Measurements from ENCODE around the gene KCNT2. TPM values are rescaled to one million over a fixed set of nuclear protein-coding genes. Genes with fewer than 3 reads are reported as not detected.

KCNT2 gene
- total RNA-seq (10 to 100 TPM; 32.3 to 43.1 TPM), polyA plus RNA-seq (ENCODE audit: insufficient read length in 2 of 2) (10 to 100 TPM; 11.2 to 14.4 TPM)
- long read RNA-seq, donor 1: 0 reads
- long read RNA-seq, donor 2: 0 reads
- long read RNA-seq, donor 3: 0 reads
- long read RNA-seq, donor 4: 0 reads

- H3K4me3 ChIP-seq (ENCODE audit: low read depth, low read length): peak within 1 kb of the TSS; percentile 88
- DNase-seq (ENCODE audit: low read depth in 4 of 6, low spot score in 6 of 6): peak; percentile 63 to 96 (median 75)
- 0% methylated on average over 34 of the region's 43 CpGs for WGBS (ENCODE audit: insufficient coverage)
- H3K4me1 ChIP-seq (ENCODE audit: control insufficient read depth, insufficient read depth, low read length): peaks cover 9% of the 10 kb centered on the region
- H3K27me3 ChIP-seq (ENCODE audit: control insufficient read depth, insufficient read depth, low read length): no peaks in the 10 kb centered on the region
- H3K27ac ChIP-seq (ENCODE audit: low read depth, low read length): peak within 1 kb of the TSS; percentile 92
- H3K9me3 ChIP-seq (ENCODE audit: control insufficient read depth, insufficient read depth, low read length): no peaks in the 10 kb centered on the region
- H3K36me3 ChIP-seq (ENCODE audit: control insufficient read depth, insufficient read depth, low read length): no peaks in the 10 kb centered on the region
These were observed at the start of gene KCNT2 for GRCh38 chr1:196608390-196609369. Gene KCNT2 (minus strand): TSS chr1:196608440. CDS start chr1:196608309, 131 bp downstream.

GRCh38 chr1:196655494-196655893, 47.3 kb upstream of the KCNT2 start:
- Histone ChIP-seq H3K27me3 (ENCODE audit: control insufficient read depth, insufficient read depth, low read length) (no peaks in the 10 kb centered on the region), H3K27ac (ENCODE audit: low read depth, low read length) (no peak overlapping the region), H3K36me3 (ENCODE audit: control insufficient read depth, insufficient read depth, low read length) (no peaks in the 10 kb centered on the region), H3K9me3 (ENCODE audit: control insufficient read depth, insufficient read depth, low read length) (no peaks in the 10 kb centered on the region), H3K4me3 (ENCODE audit: low read depth, low read length) (no peak overlapping the region), H3K4me1 (ENCODE audit: control insufficient read depth, insufficient read depth, low read length) (no peaks in the 10 kb centered on the region)
- no peak for DNase-seq (ENCODE audit: low read depth in 4 of 6, low spot score in 6 of 6)
- WGBS (ENCODE audit: insufficient coverage): 78% methylated on average over 1 of the region's 3 CpGs

- H3K4me1 ChIP-seq (ENCODE audit: control insufficient read depth, insufficient read depth, low read length): no peaks in the 10 kb centered on the region
- 80% methylated on average over 1 of the region's 3 CpGs for WGBS (ENCODE audit: insufficient coverage)
- peak in 1 of 6 donors; percentile 14 for DNase-seq (ENCODE audit: low read depth in 4 of 6, low spot score in 6 of 6)
- no peak overlapping the region for H3K4me3 ChIP-seq (ENCODE audit: low read depth, low read length)
- H3K9me3 ChIP-seq (ENCODE audit: control insufficient read depth, insufficient read depth, low read length): no peaks in the 10 kb centered on the region
- no peak overlapping the region for H3K27ac ChIP-seq (ENCODE audit: low read depth, low read length)
- no peaks in the 10 kb centered on the region for H3K36me3 ChIP-seq (ENCODE audit: control insufficient read depth, insufficient read depth, low read length)
- no peaks in the 10 kb centered on the region for H3K27me3 ChIP-seq (ENCODE audit: control insufficient read depth, insufficient read depth, low read length)
These were observed 46.8 kb upstream of the KCNT2 start for GRCh38 chr1:196655071-196655470.

GRCh38 chr1:196654271-196654670, 46.0 kb upstream of the KCNT2 start:
- no peak for DNase-seq (ENCODE audit: low read depth in 4 of 6, low spot score in 6 of 6)
- no peak overlapping the region for H3K27ac ChIP-seq (ENCODE audit: low read depth, low read length)
- no peaks in the 10 kb centered on the region for H3K36me3 ChIP-seq (ENCODE audit: control insufficient read depth, insufficient read depth, low read length)
- no peaks in the 10 kb centered on the region for H3K27me3 ChIP-seq (ENCODE audit: control insufficient read depth, insufficient read depth, low read length)
- H3K4me3 ChIP-seq (ENCODE audit: low read depth, low read length): no peak overlapping the region
- no peaks in the 10 kb centered on the region for H3K9me3 ChIP-seq (ENCODE audit: control insufficient read depth, insufficient read depth, low read length)
- WGBS (ENCODE audit: insufficient coverage): no CpG with 5 or more reads among the region's 2 CpGs
- H3K4me1 ChIP-seq (ENCODE audit: control insufficient read depth, insufficient read depth, low read length): no peaks in the 10 kb centered on the region

- WGBS (ENCODE audit: insufficient coverage): no CpG with 5 or more reads among the region's 5 CpGs
- Histone ChIP-seq H3K4me1 (ENCODE audit: control insufficient read depth, insufficient read depth, low read length) (no peaks in the 10 kb centered on the region), H3K27me3 (ENCODE audit: control insufficient read depth, insufficient read depth, low read length) (no peaks in the 10 kb centered on the region), H3K36me3 (ENCODE audit: control insufficient read depth, insufficient read depth, low read length) (no peaks in the 10 kb centered on the region), H3K9me3 (ENCODE audit: control insufficient read depth, insufficient read depth, low read length) (no peaks in the 10 kb centered on the region), H3K27ac (ENCODE audit: low read depth, low read length) (no peak within 1 kb of the TSS), H3K4me3 (ENCODE audit: low read depth, low read length) (peak within 1 kb of the TSS; percentile 10)
- DNase-seq (ENCODE audit: low read depth in 4 of 6, low spot score in 6 of 6): peak in 1 of 6 donors; percentile 39
These were observed 43.5 kb upstream of the KCNT2 start, which contains the start of gene CFH for GRCh38 chr1:196651637-196652215. Gene CFH (plus strand): TSS chr1:196652043. CDS start chr1:196652118, 75 bp downstream.

- H3K9me3 ChIP-seq (ENCODE audit: control insufficient read depth, insufficient read depth, low read length): no peaks in the 10 kb centered on the region
- DNase-seq (ENCODE audit: low read depth in 4 of 6, low spot score in 6 of 6): no peak
- no peaks in the 10 kb centered on the region for H3K4me1 ChIP-seq (ENCODE audit: control insufficient read depth, insufficient read depth, low read length)
- no peaks in the 10 kb centered on the region for H3K36me3 ChIP-seq (ENCODE audit: control insufficient read depth, insufficient read depth, low read length)
- H3K4me3 ChIP-seq (ENCODE audit: low read depth, low read length): no peak overlapping the region
- H3K27ac ChIP-seq (ENCODE audit: low read depth, low read length): no peak overlapping the region
- WGBS (ENCODE audit: insufficient coverage): no CpG with 5 or more reads among the region's 3 CpGs
- H3K27me3 ChIP-seq (ENCODE audit: control insufficient read depth, insufficient read depth, low read length): no peaks in the 10 kb centered on the region
These were observed 42.8 kb upstream of the KCNT2 start for GRCh38 chr1:196651079-196651478.

- H3K4me1 ChIP-seq (ENCODE audit: control insufficient read depth, insufficient read depth, low read length): no peaks in the 10 kb centered on the region
- no peak overlapping the region for H3K27ac ChIP-seq (ENCODE audit: low read depth, low read length)
- no peaks in the 10 kb centered on the region for H3K9me3 ChIP-seq (ENCODE audit: control insufficient read depth, insufficient read depth, low read length)
- DNase-seq (ENCODE audit: low read depth in 4 of 6, low spot score in 6 of 6): no peak
- H3K4me3 ChIP-seq (ENCODE audit: low read depth, low read length): no peak overlapping the region
- H3K27me3 ChIP-seq (ENCODE audit: control insufficient read depth, insufficient read depth, low read length): no peaks in the 10 kb centered on the region
- no peaks in the 10 kb centered on the region for H3K36me3 ChIP-seq (ENCODE audit: control insufficient read depth, insufficient read depth, low read length)
- 98% methylated on average over 8 of the region's 12 CpGs for WGBS (ENCODE audit: insufficient coverage)
These were observed 42.2 kb upstream of the KCNT2 start for GRCh38 chr1:196650403-196650802.

GRCh38 chr1:196649990-196650389, 41.8 kb upstream of the KCNT2 start:
- H3K27me3 ChIP-seq (ENCODE audit: control insufficient read depth, insufficient read depth, low read length): no peaks in the 10 kb centered on the region
- no peaks in the 10 kb centered on the region for H3K9me3 ChIP-seq (ENCODE audit: control insufficient read depth, insufficient read depth, low read length)
- no peaks in the 10 kb centered on the region for H3K36me3 ChIP-seq (ENCODE audit: control insufficient read depth, insufficient read depth, low read length)
- H3K4me3 ChIP-seq (ENCODE audit: low read depth, low read length): no peak overlapping the region
- WGBS (ENCODE audit: insufficient coverage): 94% methylated on average over 6 of the region's 12 CpGs
- H3K27ac ChIP-seq (ENCODE audit: low read depth, low read length): no peak overlapping the region
- no peak for DNase-seq (ENCODE audit: low read depth in 4 of 6, low spot score in 6 of 6)
- H3K4me1 ChIP-seq (ENCODE audit: control insufficient read depth, insufficient read depth, low read length): no peaks in the 10 kb centered on the region

- Histone ChIP-seq H3K27me3 (ENCODE audit: control insufficient read depth, insufficient read depth, low read length) (no peaks in the 10 kb centered on the region), H3K9me3 (ENCODE audit: control insufficient read depth, insufficient read depth, low read length) (no peaks in the 10 kb centered on the region), H3K27ac (ENCODE audit: low read depth, low read length) (no peak overlapping the region), H3K4me1 (ENCODE audit: control insufficient read depth, insufficient read depth, low read length) (no peaks in the 10 kb centered on the region), H3K4me3 (ENCODE audit: low read depth, low read length) (no peak overlapping the region), H3K36me3 (ENCODE audit: control insufficient read depth, insufficient read depth, low read length) (no peaks in the 10 kb centered on the region)
- no CpG with 5 or more reads among the region's 1 CpG for WGBS (ENCODE audit: insufficient coverage)
- DNase-seq (ENCODE audit: low read depth in 4 of 6, low spot score in 6 of 6): no peak
These were observed 32.7 kb upstream of the KCNT2 start for GRCh38 chr1:196640976-196641375.

Data from spinal cord (tissue), 10 donors.